Activated CD8-positive, alpha-beta memory T cell treated with anti-CD3 and anti-CD28 coated beads for 24 hours (primary cell): Measurements from ENCODE around the gene DLX1.
"Not testable (repeated sequence)": the region's sequence is repeated elsewhere in the genome, so short reads cannot be mapped to it uniquely, and the experiment has no call there.

ENCODE experiments used
- DNase-seq: peaks from one replicate; pipeline ENCODE4 v3.0.0-alpha.2; 2020

Gene DLX1

GRCh38 chr2:172128484-172128883 lies 43.2 kb downstream of the DLX1 start:
- DNase-seq, result no peak

- no peak for DNase-seq
Measured at GRCh38 chr2:172129404-172129803, 44.1 kb downstream of the DLX1 start.

- no peak for DNase-seq
Measured at GRCh38 chr2:172131713-172132555, 46.6 kb downstream of the DLX1 start.

- no peak for DNase-seq
Measured at GRCh38 chr2:172134270-172134669, 49.0 kb downstream of the DLX1 start.

GRCh38 chr2:172135446-172135845 lies 50.1 kb downstream of the DLX1 start:
- no peak for DNase-seq

- no peak for DNase-seq
Measured at GRCh38 chr2:172137109-172137508, 51.8 kb downstream of the DLX1 start.

- DNase-seq, result no peak
Measured at GRCh38 chr2:172137943-172138342, 52.6 kb downstream of the DLX1 start.

GRCh38 chr2:172138727-172139126 lies 53.4 kb downstream of the DLX1 start:
- DNase-seq, result not testable (repeated sequence)
